Liver (tissue), 9 donors: ENCODE results near the gene SURF1. TPM values are rescaled to one million over a fixed set of nuclear protein-coding genes. Genes with fewer than 3 reads are reported as not detected.

Experiments used
- DNase-seq: peaks from one replicate; pipeline ENCODE4 v3.0.0-alpha.2; 2017; ENCODE audit warnings: low spot score
- H3K27ac ChIP-seq, 2 donors: one replicate each; pipeline ENCODE4 v1.7.0; 2013; ENCODE audit warnings: inconsistent platforms in 2 of 2, low read length in 2 of 2, control low read depth in 1 of 2, low read depth in 1 of 2, mild to moderate bottlenecking in 1 of 2
- H3K27me3 ChIP-seq, 4 donors: one replicate each; pipeline versions ENCODE4 v1.6.1 to v1.7.0; 2013; ENCODE audit warnings: low read length in 3 of 4, inconsistent platforms in 1 of 4, mild to moderate bottlenecking in 1 of 4, moderate library complexity in 1 of 4; ENCODE audit not compliant: control insufficient read depth in 4 of 4, insufficient read depth in 4 of 4
- H3K36me3 ChIP-seq, 4 donors: one replicate each; pipeline versions ENCODE4 v1.6.1 to v1.7.0; 2013; ENCODE audit warnings: low read length in 3 of 4, mild to moderate bottlenecking in 3 of 4, low read depth in 1 of 4, moderate library complexity in 1 of 4; ENCODE audit not compliant: control insufficient read depth in 4 of 4, insufficient read depth in 3 of 4
- H3K4me1 ChIP-seq, 4 donors: one replicate each; pipeline versions ENCODE4 v1.6.1 to v1.7.0; 2013; ENCODE audit warnings: low read length in 3 of 4, mild to moderate bottlenecking in 3 of 4, moderate library complexity in 1 of 4; ENCODE audit not compliant: control insufficient read depth in 4 of 4, insufficient read depth in 4 of 4
- H3K4me3 ChIP-seq, 3 donors: one replicate each; pipeline versions ENCODE4 v1.6.1 to v1.7.0; 2013; ENCODE audit warnings: low read length in 3 of 3, control low read depth in 1 of 3, low read depth in 1 of 3, mild to moderate bottlenecking in 1 of 3
- H3K9ac ChIP-seq, 2 donors: one replicate each; pipeline ENCODE4 v1.7.0; 2013; ENCODE audit warnings: low read length in 2 of 2, mild to moderate bottlenecking in 2 of 2, moderate library complexity in 2 of 2, control low read depth in 1 of 2, low read depth in 1 of 2
- H3K9me3 ChIP-seq, 4 donors: one replicate each; pipeline versions ENCODE4 v1.6.1 to v1.7.0; 2013; ENCODE audit warnings: low read length in 3 of 4; ENCODE audit not compliant: control insufficient read depth in 4 of 4
- EGR1 ChIP-seq, 2 donors: IDR thresholded peaks; 2 replicates each; pipeline ENCODE4 v1.6.1; 2016 to 2018; ENCODE audit warnings: antibody characterized with exemption in 2 of 2, low read depth in 2 of 2
- FOXA1 ChIP-seq: IDR thresholded peaks from 2 replicates; pipeline ENCODE4 v1.6.1; 2016; ENCODE audit warnings: antibody characterized with exemption
- FOXA2 ChIP-seq: IDR thresholded peaks from 2 replicates; pipeline ENCODE4 v1.6.1; 2016; ENCODE audit warnings: antibody characterized with exemption
- GABPA ChIP-seq, 2 donors: IDR thresholded peaks in 1 of 2; conservative IDR thresholded peaks in 1 of 2; 2 replicates each; pipeline ENCODE4 v1.6.1; 2016; ENCODE audit warnings: antibody characterized with exemption in 2 of 2, mild to moderate bottlenecking in 1 of 2, moderate library complexity in 1 of 2
- HNF4A ChIP-seq, 2 donors: conservative IDR thresholded peaks; 2 replicates each; pipeline ENCODE4 v1.6.1; 2016; ENCODE audit warnings: antibody characterized with exemption in 2 of 2, mild to moderate bottlenecking in 2 of 2
- HNF4G ChIP-seq: IDR thresholded peaks from 2 replicates; pipeline ENCODE4 v1.6.1; 2016; ENCODE audit warnings: antibody characterized with exemption
- JUND ChIP-seq, 2 donors: IDR thresholded peaks; 2 replicates each; pipeline ENCODE4 v1.6.1; 2016; ENCODE audit warnings: antibody characterized with exemption in 2 of 2
- NR2F2 ChIP-seq: IDR thresholded peaks from 2 replicates; pipeline ENCODE4 v1.6.1; 2016; ENCODE audit warnings: antibody characterized with exemption
- RAD21 ChIP-seq, 2 donors: IDR thresholded peaks; 2 replicates each; pipeline ENCODE4 v1.6.1; 2016; ENCODE audit warnings: antibody characterized with exemption in 2 of 2, mild to moderate bottlenecking in 2 of 2
- RXRA ChIP-seq, 2 donors: IDR thresholded peaks; 2 replicates each; pipeline ENCODE4 v1.6.1; 2017 to 2018; ENCODE audit warnings: antibody characterized with exemption in 2 of 2, mild to moderate bottlenecking in 1 of 2
- YY1 ChIP-seq: IDR thresholded peaks from 2 replicates; pipeline ENCODE4 v1.6.1; 2016; ENCODE audit warnings: antibody characterized with exemption, mild to moderate bottlenecking
- WGBS: extraction: QIAGEN DNeasy Blood & Tissue Kit; methylation state at CpG from one replicate; pipeline ENCODE4 v1.1.7; 2013; 5-methylcytosine and 5-hydroxymethylcytosine counted together
- polyA plus RNA-seq, 2 donors: library from polyadenylated mRNA; stranded (reverse) in 1 of 2; unstranded in 1 of 2; fragments of 200-250 nt in 1 of 2; fragments of >200 nt in 1 of 2; fragmentation: Nextera tagmentation in 1 of 2; extraction: Ambion mirVana in 1 of 2; gene quantifications; one replicate each; pipeline versions ENCODE4 v1.2.1 to v1.2.3, GENCODE V29; 2013 to 2015
- total RNA-seq, 2 donors: library from RNA; depleted of rRNA; stranded (reverse); fragments of >200 nt; gene quantifications; one replicate each; pipeline ENCODE4 v1.2.3, GENCODE V29; 2014
- TF ChIP-seq, protein P1 (sequence below): fragments of 150-350 bp; IDR thresholded peaks from 2 replicates; pipeline ENCODE4 v1.5.1; 2017; ENCODE audit warnings: improper control_type of control experiment, low read depth, low read length; ENCODE audit not compliant: missing input control
- TF ChIP-seq, protein P2 (sequence below): IDR thresholded peaks from 2 replicates; pipeline ENCODE4 v1.6.1; 2016; ENCODE audit warnings: antibody characterized with exemption
- TF ChIP-seq, protein P3 (sequence below): IDR thresholded peaks from 2 replicates; pipeline ENCODE4 v1.6.1; 2016; ENCODE audit warnings: antibody characterized with exemption, mild to moderate bottlenecking
- TF ChIP-seq, protein P4 (sequence below): IDR thresholded peaks from 2 replicates; pipeline ENCODE4 v1.6.1; 2016; ENCODE audit warnings: antibody characterized with exemption
- donor health status: healthy.
- donor health status: healthy.
- donor health status: healthy.
- donor health status: healthy.
- donor health status: healthy.

SURF1 gene
- total and polyA plus RNA-seq, 4 donors: 20.7 to 106 (median 50.5) TPM

DNA sequence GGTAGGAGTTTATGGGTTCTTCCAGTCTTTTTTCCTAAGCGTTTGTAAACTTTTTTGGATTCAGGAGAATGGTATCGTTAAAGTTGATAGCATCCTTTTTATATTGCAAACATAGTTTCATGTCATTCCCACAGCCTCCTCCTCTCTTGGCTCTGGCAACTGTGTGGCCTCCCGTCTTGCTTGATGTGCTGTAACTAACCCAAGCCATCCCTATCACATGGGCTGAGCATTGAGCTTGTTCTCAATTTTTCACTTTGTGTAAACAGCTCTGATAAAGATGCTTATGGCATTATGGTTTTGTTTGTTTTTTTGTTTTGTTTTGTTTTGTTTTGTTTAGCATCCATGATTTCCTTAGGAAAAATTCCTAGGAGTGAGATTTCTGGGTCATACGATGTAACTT is 24.4 kb upstream of the SURF1 start:
- no peaks in the 10 kb centered on the region for H3K27me3 ChIP-seq
- WGBS: 91% methylated on average over 4 of the region's 4 CpGs
- no peak overlapping the region for H3K27ac ChIP-seq
- no peaks in the 10 kb centered on the region for H3K9me3 ChIP-seq
- H3K36me3 ChIP-seq: no peaks in the 10 kb centered on the region
- no peak overlapping the region for H3K9ac ChIP-seq
- no peak for TF ChIP-seq GABPA (IDR thresholded peaks at IDR 0.05 in 1 of 2, conservative IDR thresholded peaks at IDR 0.05 in 1 of 2)
- no peak for TF ChIP-seq RAD21 (IDR thresholded peaks at IDR 0.05)
- no peak for TF ChIP-seq NR2F2
- H3K4me1 ChIP-seq: peaks cover 0 to 11% (median 5%) of the 10 kb centered on the region in 4 donors
- H3K4me3 ChIP-seq: no peak overlapping the region
- no peak for DNase-seq

DNA sequence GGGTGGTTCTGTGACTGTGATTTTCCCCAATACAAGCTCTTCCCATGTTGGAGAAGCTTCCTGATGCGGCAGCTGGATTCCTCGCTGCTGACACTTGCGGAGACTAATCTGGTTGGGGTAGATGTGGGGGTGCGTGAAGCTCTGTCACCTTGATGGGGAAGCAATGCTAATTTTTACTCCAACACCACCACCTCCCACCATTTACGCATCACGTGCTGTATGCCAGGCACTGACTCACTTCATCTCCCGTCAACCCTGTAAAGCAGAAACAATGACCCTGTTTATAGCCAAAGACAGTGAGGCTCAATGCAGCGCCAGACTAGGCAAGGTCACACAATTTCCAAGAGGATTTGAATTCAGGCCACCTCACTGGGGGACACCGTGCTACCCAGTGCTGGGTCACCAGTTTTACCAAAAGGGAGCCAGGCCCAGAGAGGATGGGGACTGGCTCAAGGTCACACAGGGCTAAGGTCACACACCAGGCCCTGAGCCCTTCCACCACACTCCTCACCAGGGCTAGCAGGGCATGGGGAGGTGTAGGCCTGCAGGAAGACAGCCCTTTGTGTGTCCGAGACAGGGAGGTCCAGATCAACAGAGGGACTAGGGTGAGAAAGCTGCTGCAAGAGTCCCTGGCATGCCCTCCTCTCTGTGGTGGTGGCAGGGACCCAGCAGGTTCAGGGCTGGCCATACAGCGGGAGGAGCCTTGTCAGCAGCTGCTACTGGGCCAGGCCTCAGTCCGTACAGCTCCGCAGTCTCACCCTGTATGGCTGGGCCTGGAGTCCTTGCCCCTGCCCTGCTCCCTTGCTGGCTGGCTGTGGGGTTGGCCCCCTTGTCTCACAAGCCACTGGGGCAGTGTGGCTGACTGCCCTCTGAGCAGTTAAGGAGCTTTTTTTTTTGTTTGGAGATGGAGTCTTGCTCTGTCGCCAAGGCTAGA is 23.1 kb upstream of the SURF1 start:
- Histone ChIP-seq H3K36me3 (no peaks in the 10 kb centered on the region), H3K27me3 (no peaks in the 10 kb centered on the region), H3K9ac (no peak overlapping the region), H3K9me3 (no peaks in the 10 kb centered on the region), H3K4me1 (peaks cover 0 to 11% (median 5%) of the 10 kb centered on the region in 4 donors), H3K4me3 (no peak overlapping the region), H3K27ac (no peak overlapping the region)
- 97% methylated on average over 14 of the region's 14 CpGs for WGBS
- TF ChIP-seq, protein P1, sequence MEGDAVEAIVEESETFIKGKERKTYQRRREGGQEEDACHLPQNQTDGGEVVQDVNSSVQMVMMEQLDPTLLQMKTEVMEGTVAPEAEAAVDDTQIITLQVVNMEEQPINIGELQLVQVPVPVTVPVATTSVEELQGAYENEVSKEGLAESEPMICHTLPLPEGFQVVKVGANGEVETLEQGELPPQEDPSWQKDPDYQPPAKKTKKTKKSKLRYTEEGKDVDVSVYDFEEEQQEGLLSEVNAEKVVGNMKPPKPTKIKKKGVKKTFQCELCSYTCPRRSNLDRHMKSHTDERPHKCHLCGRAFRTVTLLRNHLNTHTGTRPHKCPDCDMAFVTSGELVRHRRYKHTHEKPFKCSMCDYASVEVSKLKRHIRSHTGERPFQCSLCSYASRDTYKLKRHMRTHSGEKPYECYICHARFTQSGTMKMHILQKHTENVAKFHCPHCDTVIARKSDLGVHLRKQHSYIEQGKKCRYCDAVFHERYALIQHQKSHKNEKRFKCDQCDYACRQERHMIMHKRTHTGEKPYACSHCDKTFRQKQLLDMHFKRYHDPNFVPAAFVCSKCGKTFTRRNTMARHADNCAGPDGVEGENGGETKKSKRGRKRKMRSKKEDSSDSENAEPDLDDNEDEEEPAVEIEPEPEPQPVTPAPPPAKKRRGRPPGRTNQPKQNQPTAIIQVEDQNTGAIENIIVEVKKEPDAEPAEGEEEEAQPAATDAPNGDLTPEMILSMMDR: no peak
- TF ChIP-seq FOXA2 (no peak), FOXA1 (no peak), RXRA (IDR thresholded peaks at IDR 0.05) (no peak), EGR1 (IDR thresholded peaks at IDR 0.05; ENCODE audit: low read depth in 2 of 2) (no peak), YY1 (no peak), JUND (IDR thresholded peaks at IDR 0.05) (no peak), HNF4A (conservative IDR thresholded peaks at IDR 0.05) (no peak), NR2F2 (no peak), HNF4G (no peak), GABPA (IDR thresholded peaks at IDR 0.05 in 1 of 2, conservative IDR thresholded peaks at IDR 0.05 in 1 of 2) (no peak)
- TF ChIP-seq, protein P2, sequence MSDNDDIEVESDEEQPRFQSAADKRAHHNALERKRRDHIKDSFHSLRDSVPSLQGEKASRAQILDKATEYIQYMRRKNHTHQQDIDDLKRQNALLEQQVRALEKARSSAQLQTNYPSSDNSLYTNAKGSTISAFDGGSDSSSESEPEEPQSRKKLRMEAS: no peak
- TF ChIP-seq, protein P3, sequence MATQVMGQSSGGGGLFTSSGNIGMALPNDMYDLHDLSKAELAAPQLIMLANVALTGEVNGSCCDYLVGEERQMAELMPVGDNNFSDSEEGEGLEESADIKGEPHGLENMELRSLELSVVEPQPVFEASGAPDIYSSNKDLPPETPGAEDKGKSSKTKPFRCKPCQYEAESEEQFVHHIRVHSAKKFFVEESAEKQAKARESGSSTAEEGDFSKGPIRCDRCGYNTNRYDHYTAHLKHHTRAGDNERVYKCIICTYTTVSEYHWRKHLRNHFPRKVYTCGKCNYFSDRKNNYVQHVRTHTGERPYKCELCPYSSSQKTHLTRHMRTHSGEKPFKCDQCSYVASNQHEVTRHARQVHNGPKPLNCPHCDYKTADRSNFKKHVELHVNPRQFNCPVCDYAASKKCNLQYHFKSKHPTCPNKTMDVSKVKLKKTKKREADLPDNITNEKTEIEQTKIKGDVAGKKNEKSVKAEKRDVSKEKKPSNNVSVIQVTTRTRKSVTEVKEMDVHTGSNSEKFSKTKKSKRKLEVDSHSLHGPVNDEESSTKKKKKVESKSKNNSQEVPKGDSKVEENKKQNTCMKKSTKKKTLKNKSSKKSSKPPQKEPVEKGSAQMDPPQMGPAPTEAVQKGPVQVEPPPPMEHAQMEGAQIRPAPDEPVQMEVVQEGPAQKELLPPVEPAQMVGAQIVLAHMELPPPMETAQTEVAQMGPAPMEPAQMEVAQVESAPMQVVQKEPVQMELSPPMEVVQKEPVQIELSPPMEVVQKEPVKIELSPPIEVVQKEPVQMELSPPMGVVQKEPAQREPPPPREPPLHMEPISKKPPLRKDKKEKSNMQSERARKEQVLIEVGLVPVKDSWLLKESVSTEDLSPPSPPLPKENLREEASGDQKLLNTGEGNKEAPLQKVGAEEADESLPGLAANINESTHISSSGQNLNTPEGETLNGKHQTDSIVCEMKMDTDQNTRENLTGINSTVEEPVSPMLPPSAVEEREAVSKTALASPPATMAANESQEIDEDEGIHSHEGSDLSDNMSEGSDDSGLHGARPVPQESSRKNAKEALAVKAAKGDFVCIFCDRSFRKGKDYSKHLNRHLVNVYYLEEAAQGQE: no peak
- TF ChIP-seq, protein P4, sequence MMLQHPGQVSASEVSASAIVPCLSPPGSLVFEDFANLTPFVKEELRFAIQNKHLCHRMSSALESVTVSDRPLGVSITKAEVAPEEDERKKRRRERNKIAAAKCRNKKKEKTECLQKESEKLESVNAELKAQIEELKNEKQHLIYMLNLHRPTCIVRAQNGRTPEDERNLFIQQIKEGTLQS: no peak
- DNase-seq: no peak
